DMS153 treated with DMSO at 0.1 percent for 48 hours (cell line): ENCODE measurements around the gene ATXN3L.
A peak's percentile ranks its signal among the peaks of the same experiment; 100 is the strongest.
"Not testable (repeated sequence)": the region's sequence is repeated elsewhere in the genome, so short reads cannot be mapped to it uniquely, and the experiment has no call there.

Experiments
- DNase-seq: peaks from one replicate; lab custom pipeline; 2025; ENCODE audit not compliant: unreplicated experiment; lab: John Stamatoyannopoulos, UW

Gene ATXN3L

DNA sequence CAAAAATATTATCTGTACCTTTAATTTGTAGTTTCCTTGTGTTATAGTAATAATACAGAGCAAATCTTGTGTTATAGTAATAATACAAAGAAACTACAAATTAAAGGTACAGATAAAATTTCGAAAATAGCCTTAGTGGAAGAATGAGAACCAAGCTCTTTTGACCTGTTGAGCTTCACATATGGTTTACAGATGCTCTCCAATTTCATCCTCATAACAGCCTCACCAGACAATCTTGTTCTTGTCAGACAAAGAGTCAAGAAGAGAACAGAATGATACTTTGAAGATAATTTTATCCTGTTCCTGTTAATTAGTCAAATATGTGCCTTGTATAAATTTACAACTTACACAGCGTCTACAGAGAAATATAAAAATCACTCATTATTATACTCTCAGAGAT lies 12.8 kb downstream of the ATXN3L start:
- DNase-seq, result no peak

DNA sequence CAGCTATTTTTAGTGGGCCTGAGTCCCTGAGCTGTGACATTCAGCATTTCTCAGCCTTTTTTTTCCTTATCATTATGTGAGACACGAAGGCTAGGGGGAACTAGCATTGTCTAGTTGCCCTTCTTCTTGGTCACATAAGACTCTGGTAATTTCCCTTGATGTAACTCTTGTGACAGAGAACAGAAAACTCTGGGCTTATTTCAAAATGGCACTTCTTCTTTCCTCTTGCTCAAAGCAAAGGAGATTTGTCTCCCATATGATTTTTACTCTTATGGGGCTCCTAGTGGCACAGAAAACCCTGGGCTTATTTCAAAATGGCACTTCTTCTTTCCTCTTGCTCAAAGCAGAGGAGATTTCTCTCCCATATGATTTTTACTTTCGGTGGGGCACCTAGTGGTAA lies 14.7 kb downstream of the ATXN3L start:
- DNase-seq, result no peak

GRCh38 chrX:13304052-13304451 lies 15.8 kb downstream of the ATXN3L start:
- DNase-seq, result no peak

- DNase-seq, result not testable (repeated sequence)
Observed at GRCh38 chrX:13303248-13303647, 16.6 kb downstream of the ATXN3L start.

- peak; percentile 24 for DNase-seq
Observed at GRCh38 chrX:13298836-13299235, 21.0 kb downstream of the ATXN3L start.

- DNase-seq, result no peak
Observed at GRCh38 chrX:13295841-13296240, 24.0 kb downstream of the ATXN3L start.

- peak; percentile 64 for DNase-seq
Observed at GRCh38 chrX:13293700-13294099, 26.2 kb downstream of the ATXN3L start.

- no peak for DNase-seq
Observed at GRCh38 chrX:13290891-13291614, 28.8 kb downstream of the ATXN3L start.

DNA sequence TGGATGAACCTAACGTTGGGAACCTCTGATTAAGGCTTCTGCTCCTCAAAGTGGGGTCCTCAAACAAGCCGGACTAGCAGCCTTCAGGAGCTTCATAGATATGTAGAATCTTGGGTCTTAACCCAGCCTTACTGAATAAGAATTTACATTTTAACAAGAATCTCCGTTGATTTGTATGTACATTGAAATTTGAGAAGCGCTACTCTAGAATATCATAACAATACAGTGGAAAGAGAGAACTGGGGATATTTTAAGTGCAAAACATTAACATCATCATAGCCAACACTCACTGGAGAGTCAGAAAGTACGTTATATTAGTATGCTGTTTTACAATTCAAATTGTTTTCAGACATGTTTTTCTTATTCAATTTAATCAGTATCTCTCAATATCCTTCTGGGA lies 31.2 kb downstream of the ATXN3L start:
- DNase-seq, result no peak

GRCh38 chrX:13287816-13288215 lies 32.0 kb downstream of the ATXN3L start:
- no peak for DNase-seq

GRCh38 chrX:13285693-13286092 lies 34.2 kb downstream of the ATXN3L start:
- no peak for DNase-seq

DNA sequence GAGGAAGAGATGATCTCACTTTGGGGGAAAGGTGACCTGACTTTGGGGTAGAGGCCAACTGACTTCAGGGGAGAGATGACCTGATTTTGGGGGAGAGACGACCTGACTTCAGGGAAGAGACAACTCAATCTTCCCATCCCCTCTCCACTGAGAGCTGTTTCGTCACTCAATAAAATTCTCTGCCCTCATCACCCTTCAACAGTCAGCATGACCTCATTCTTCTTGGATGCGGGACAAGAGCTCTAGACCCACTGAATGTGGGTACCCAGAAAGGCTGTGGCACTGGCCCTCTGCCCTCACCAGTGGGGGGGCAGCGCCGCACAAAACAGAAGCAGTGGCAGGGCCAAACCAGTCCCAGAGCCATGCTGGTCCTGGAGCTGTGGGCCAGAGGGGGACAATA lies 34.6 kb downstream of the ATXN3L start:
- no peak for DNase-seq

DNA sequence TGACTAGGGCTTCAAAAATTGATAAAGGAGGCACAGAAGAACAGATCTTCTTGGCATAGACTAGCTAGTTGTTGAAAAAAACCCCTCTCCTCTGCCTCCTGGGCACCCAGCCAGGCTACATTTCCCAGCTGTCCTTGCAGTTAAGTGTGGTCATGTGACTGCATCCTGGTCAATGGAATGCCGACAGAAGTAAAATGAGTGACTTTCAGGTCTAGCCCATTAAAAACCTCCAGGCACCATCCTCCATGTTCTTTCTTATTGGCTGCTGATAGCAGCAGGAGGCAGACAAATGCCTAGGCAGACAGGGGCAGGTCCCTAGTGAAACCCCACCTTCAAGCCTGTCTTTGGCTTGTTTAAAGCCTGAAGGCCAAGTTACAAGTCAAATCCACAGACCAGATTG lies 35.3 kb downstream of the ATXN3L start:
- no peak for DNase-seq

DNA sequence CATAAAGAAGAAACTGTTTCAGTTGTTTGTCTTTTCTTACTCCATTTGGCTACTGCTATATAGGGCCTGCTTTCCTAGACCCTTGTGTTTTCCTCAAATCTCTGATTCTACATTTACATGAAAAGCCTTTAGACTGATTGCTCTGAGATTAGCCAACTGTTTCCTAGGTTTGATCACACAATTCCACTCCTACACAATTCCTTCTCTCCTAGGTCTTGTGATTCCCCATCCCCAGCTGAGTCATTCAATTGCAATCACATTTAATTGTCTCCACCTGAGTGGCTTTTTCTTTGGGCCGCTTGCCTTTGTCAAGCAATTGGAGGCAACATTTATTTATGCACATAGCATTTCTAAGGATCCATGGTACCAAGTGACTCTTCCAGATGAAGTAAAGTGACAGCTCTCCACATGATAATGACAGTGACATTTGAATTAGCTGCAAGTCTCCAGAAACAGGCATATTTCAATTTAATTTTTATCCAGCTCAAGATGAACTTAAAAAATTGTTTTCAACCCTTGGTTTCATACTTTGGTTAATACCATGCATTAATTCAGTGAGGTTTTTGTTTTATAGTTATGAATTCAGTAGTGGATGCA lies 35.8 kb downstream of the ATXN3L start:
- DNase-seq, result no peak

DNA sequence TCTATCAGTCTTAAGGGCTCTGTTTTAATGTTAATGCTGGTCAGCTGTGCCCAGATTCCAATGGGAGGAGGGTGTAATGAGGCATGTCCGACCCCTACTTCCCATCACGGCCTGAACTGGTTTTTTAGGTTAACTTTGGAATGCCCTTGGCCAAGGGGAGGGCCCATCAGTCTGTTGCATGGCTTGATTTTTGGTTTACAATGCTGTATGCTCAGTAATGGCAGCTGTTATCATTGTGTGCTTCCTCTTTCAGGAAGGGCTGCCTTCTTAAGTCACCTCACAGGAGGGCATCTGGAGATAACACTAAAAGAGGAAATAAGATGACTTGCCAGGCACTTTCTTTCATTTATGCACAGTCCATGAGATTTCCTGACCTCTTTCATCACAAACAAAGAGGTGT lies 36.3 kb downstream of the ATXN3L start:
- DNase-seq, result no peak

DNA sequence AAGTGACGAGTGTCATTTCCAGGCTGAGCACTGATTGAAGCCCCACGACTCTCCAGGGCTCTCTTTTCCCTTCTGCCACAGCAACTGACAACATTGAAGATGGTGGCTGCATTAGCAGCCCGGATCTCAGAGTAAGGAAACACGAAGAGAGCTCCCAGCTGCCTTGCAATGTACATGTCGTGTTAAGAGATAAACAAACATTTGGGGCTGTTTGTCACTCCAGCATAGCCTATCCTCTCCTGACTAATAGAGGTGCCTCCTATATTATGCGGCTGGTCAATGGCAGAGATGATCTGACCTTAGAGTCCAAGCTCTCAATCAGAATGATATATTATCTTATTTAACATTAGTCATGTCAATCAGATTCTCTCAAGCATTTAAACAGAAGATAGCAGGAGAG lies 38.6 kb downstream of the ATXN3L start:
- no peak for DNase-seq

GRCh38 chrX:13279279-13280018 lies 40.4 kb downstream of the ATXN3L start:
- DNase-seq, result no peak

DNA sequence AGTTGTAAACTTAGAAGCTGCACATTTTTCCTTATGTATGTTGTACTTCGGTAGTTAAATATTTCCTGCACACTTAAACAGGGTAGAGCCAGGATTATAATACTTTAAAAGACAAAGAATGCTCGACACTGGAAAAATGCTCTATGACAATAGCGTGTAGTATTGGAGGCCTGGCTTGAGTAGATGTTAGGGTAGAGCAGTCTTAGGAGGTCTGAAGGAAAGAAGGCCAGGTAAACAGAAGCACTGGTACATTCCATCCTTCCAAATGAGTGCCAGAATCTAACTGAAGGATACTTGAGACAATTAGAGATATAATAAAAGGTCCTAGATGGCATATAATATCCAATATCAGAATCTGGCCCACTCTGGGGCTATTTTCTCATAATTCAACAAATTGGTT lies 42.3 kb downstream of the ATXN3L start:
- DNase-seq, result no peak

GRCh38 chrX:13276991-13277390 lies 42.9 kb downstream of the ATXN3L start:
- DNase-seq, result no peak

- no peak for DNase-seq
Observed at GRCh38 chrX:13275031-13275430, 44.8 kb downstream of the ATXN3L start.

DNA sequence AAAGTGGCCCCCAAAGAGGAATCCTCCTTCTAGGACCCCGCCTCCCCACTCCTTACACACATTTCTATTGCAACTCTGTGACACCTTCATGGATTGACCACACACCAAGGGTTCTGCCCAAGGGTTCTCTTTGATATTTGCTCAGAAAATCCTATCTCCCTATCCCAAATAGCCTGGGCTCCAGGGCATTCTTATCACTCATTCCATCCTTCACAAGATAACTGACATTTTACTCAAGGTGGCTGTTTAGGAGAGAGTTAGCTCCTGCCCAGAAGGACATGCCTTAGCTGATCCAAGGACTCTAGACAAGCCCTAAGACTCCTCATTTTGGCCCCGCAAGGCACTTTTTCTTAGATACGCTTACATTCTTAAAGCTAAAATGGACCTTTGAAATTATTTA lies 47.4 kb downstream of the ATXN3L start:
- no peak for DNase-seq

DNA sequence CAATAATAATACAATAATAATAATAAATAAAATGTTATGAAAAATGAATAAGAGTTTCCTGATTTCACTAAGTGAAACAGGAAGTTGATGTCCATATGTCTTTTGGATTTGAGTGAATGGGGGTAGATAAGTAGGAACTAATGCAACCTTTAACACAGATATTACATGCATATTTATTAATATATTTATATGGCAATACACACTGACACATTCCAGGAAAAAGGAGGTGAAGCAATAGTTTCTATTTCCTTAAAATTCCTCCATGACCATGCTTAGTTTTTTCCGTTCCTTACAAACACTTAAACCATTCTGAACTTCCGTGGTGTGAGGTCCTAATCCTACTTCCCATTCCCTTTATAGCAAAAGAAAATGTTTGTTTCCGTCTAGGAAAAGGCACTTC lies 48.3 kb downstream of the ATXN3L start:
- no peak for DNase-seq
